WTC11 (cell line): ENCODE data around the gene RCC2. TPM values are rescaled to one million over a fixed set of nuclear protein-coding genes. Genes with fewer than 3 reads are reported as not detected.

Experiments
- ATAC-seq: fragments of 200-7000 bp; cut with Tn5 transposase; 2 replicates; pipeline ENCODE4 v1.10.0; 2021; ENCODE audit warnings: mild to moderate bottlenecking, moderate library complexity
- CTCF ChIA-PET: fragments of 300-600 bp; sonication (Branson Sonifier 250); formaldehyde crosslinking; loops from one replicate; lab custom pipeline; 2021; ENCODE audit warnings: antibody characterized with exemption; lab: Charles Lee
- POLR2A ChIA-PET: fragments of 350-600 bp; sonication (Branson Sonifier 250); formaldehyde crosslinking; loops from one replicate; lab custom pipeline; 2021; ENCODE audit warnings: antibody characterized with exemption; lab: Charles Lee
- DNase-seq: peaks from one replicate; pipeline ENCODE4 v3.0.0; 2021; ENCODE audit warnings: low spot score
- H3K27ac Mint-ChIP-seq: 2 replicates; pipeline ENCODE4 v1.8.0; 2021; ENCODE audit warnings: mixed read lengths
- H3K27me3 Mint-ChIP-seq: 2 replicates; pipeline ENCODE4 v1.8.0; 2021; ENCODE audit warnings: low read depth, mild to moderate bottlenecking, moderate library complexity, mixed read lengths
- H3K36me3 Mint-ChIP-seq: 2 replicates; pipeline ENCODE4 v1.8.0; 2021; ENCODE audit warnings: mixed read lengths
- H3K4me1 Mint-ChIP-seq: 2 replicates; pipeline ENCODE4 v1.8.0; 2022; ENCODE audit warnings: mixed read lengths
- H3K4me3 Mint-ChIP-seq: 2 replicates; pipeline ENCODE4 v1.8.0; 2021; ENCODE audit warnings: mild to moderate bottlenecking, moderate library complexity, mixed read lengths
- H3K9me3 Mint-ChIP-seq: 2 replicates; pipeline ENCODE4 v1.8.0; 2021; ENCODE audit warnings: mixed read lengths
- ATF1 ChIP-seq: sonication (generic); formaldehyde crosslinking; IDR thresholded peaks from 2 replicates; pipeline ENCODE4 v1.8.1; 2023; ENCODE audit warnings: mild to moderate bottlenecking, moderate library complexity, missing genetic modification reagents
- CREB1 ChIP-seq: sonication (generic); formaldehyde crosslinking; IDR thresholded peaks from 2 replicates; pipeline ENCODE4 v1.8.0; 2023; ENCODE audit warnings: mild to moderate bottlenecking, missing genetic modification reagents
- CREM ChIP-seq: sonication (generic); formaldehyde crosslinking; IDR thresholded peaks from 2 replicates; pipeline ENCODE4 v1.8.1; 2022; ENCODE audit warnings: mild to moderate bottlenecking, missing genetic modification reagents, moderate library complexity
- CTCF ChIP-seq: fragments of 200-600 bp; IDR thresholded peaks from 2 replicates; pipeline ENCODE4 v1.8.0; 2022; ENCODE audit warnings: antibody characterized with exemption
- ELF4 ChIP-seq: sonication (generic); formaldehyde crosslinking; IDR thresholded peaks from 2 replicates; pipeline ENCODE4 v1.8.1; 2022; ENCODE audit warnings: low read depth, mild to moderate bottlenecking, moderate library complexity, missing genetic modification reagents
- ESRRA ChIP-seq: sonication (generic); formaldehyde crosslinking; IDR thresholded peaks from 2 replicates; pipeline ENCODE4 v1.8.1; 2022; ENCODE audit warnings: mild to moderate bottlenecking, missing genetic modification reagents, borderline replicate concordance
- ETV6 ChIP-seq: sonication (generic); formaldehyde crosslinking; IDR thresholded peaks from 2 replicates; pipeline ENCODE4 v1.8.1; 2022; ENCODE audit warnings: mild to moderate bottlenecking, missing genetic modification reagents
- GABPB1 ChIP-seq: sonication (generic); formaldehyde crosslinking; IDR thresholded peaks from 2 replicates; pipeline ENCODE4 v1.8.1; 2023; ENCODE audit warnings: mild to moderate bottlenecking, missing genetic modification reagents
- GRHL2 ChIP-seq: fragments of 250-450 bp; sonication (Bioruptor Pico); IDR thresholded peaks from 2 replicates; pipeline ENCODE4 v1.8.0; 2022; ENCODE audit warnings: mild to moderate bottlenecking, moderate library complexity; ENCODE audit not compliant: insufficient replicate concordance, severe bottlenecking
- MAX ChIP-seq: sonication (generic); formaldehyde crosslinking; IDR thresholded peaks from 2 replicates; pipeline ENCODE4 v1.8.0; 2022; ENCODE audit warnings: mild to moderate bottlenecking, missing genetic modification reagents
- NR1H2 ChIP-seq: sonication (generic); formaldehyde crosslinking; IDR thresholded peaks from 2 replicates; pipeline ENCODE4 v1.9.0; 2021; ENCODE audit warnings: mild to moderate bottlenecking, moderate library complexity, missing genetic modification reagents
- NR2C2 ChIP-seq: sonication (generic); formaldehyde crosslinking; IDR thresholded peaks from 2 replicates; pipeline ENCODE4 v1.8.0; 2022; ENCODE audit warnings: mild to moderate bottlenecking, missing genetic modification reagents
- SMAD4 ChIP-seq: sonication (generic); formaldehyde crosslinking; IDR thresholded peaks from 2 replicates; pipeline ENCODE4 v1.8.0; 2022; ENCODE audit warnings: mild to moderate bottlenecking, missing genetic modification reagents
- TEAD1 ChIP-seq: sonication (generic); formaldehyde crosslinking; IDR thresholded peaks from 2 replicates; pipeline ENCODE4 v1.8.0; 2022; ENCODE audit warnings: mild to moderate bottlenecking, missing genetic modification reagents
- TEAD4 ChIP-seq: sonication (generic); formaldehyde crosslinking; IDR thresholded peaks from 2 replicates; pipeline ENCODE4 v1.8.0; 2022; ENCODE audit warnings: mild to moderate bottlenecking, missing genetic modification reagents
- TP53 ChIP-seq: sonication (generic); formaldehyde crosslinking; IDR thresholded peaks from 2 replicates; pipeline ENCODE4 v1.8.1; 2023; ENCODE audit warnings: mild to moderate bottlenecking, missing genetic modification reagents
- ZNF232 ChIP-seq: sonication (generic); formaldehyde crosslinking; IDR thresholded peaks from 2 replicates; pipeline ENCODE4 v1.8.0; 2022; ENCODE audit warnings: mild to moderate bottlenecking, missing genetic modification reagents
- ZSCAN18 ChIP-seq: fragments of 250-450 bp; sonication (Bioruptor Pico); IDR thresholded peaks from 2 replicates; pipeline ENCODE4 v2.1.2; 2022; ENCODE audit warnings: mild to moderate bottlenecking, moderate library complexity
- total RNA-seq: library from RNA; stranded (reverse); gene quantifications from 3 replicates; pipeline ENCODE4 v1.2.3, GENCODE V29; 2021
- TF ChIP-seq, protein P1 (sequence below): sonication (generic); formaldehyde crosslinking; IDR thresholded peaks from 2 replicates; pipeline ENCODE4 v1.8.0; 2022; ENCODE audit warnings: mild to moderate bottlenecking, missing genetic modification reagents
- TF ChIP-seq, protein P2 (sequence below): fragments of 250-450 bp; sonication (Bioruptor Pico); IDR thresholded peaks from 2 replicates; pipeline ENCODE4 v1.9.0; 2021; ENCODE audit warnings: mild to moderate bottlenecking
- TF ChIP-seq, protein P3 (sequence below): sonication (generic); formaldehyde crosslinking; IDR thresholded peaks from 2 replicates; pipeline ENCODE4 v1.8.0; 2023; ENCODE audit warnings: mild to moderate bottlenecking, missing genetic modification reagents
- TF ChIP-seq, protein P4 (sequence below): sonication (generic); formaldehyde crosslinking; IDR thresholded peaks from 2 replicates; pipeline ENCODE4 v1.8.1; 2023; ENCODE audit warnings: mild to moderate bottlenecking, missing genetic modification reagents, borderline replicate concordance
- TF ChIP-seq, protein P5 (sequence below): sonication (generic); formaldehyde crosslinking; IDR thresholded peaks from 2 replicates; pipeline ENCODE4 v1.8.1; 2022; ENCODE audit warnings: mild to moderate bottlenecking, moderate library complexity, missing genetic modification reagents

Gene RCC2
- total RNA-seq, 1 experiment from 2014 or later = 377 TPM

GRCh38 chr1:17434601-17435000, 4.9 kb downstream of the RCC2 start (continued):
- TF ChIP-seq ELF4 (CRISPR knock-in tag) = no peak
- TF ChIP-seq, protein P1, sequence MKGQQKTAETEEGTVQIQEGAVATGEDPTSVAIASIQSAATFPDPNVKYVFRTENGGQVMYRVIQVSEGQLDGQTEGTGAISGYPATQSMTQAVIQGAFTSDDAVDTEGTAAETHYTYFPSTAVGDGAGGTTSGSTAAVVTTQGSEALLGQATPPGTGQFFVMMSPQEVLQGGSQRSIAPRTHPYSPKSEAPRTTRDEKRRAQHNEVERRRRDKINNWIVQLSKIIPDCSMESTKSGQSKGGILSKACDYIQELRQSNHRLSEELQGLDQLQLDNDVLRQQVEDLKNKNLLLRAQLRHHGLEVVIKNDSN (CRISPR knock-in tag) = no peak
- TF ChIP-seq CTCF = no peak
- TF ChIP-seq TP53 (CRISPR knock-in tag) = no peak
- TF ChIP-seq ZNF232 (CRISPR knock-in tag) = no peak
- no peak for TF ChIP-seq SMAD4 (CRISPR knock-in tag)
- TF ChIP-seq GRHL2 (CRISPR knock-in tag) = no peak
- TF ChIP-seq NR2C2 (CRISPR knock-in tag) = no peak
- no peak for TF ChIP-seq NR1H2 (CRISPR knock-in tag)

GRCh38 chr1:17434016-17434415, 5.5 kb downstream of the RCC2 start:
- Mint-ChIP-seq H3K4me3 (peak overlapping the region; percentile 76), H3K9me3 (no peaks in the 10 kb centered on the region), H3K27me3 (no peaks in the 10 kb centered on the region), H3K27ac (peak overlapping the region; percentile 96)
- CTCF ChIA-PET = interaction anchor here (0.6 to 1.2 kb wide), 2 partner anchors 35 to 149 kb away, joined by 3 to 7 read pairs; no protein-coding TSS in a partner anchor
- TF ChIP-seq, protein P1 (CRISPR knock-in tag) = no peak
- TF ChIP-seq, protein P2, sequence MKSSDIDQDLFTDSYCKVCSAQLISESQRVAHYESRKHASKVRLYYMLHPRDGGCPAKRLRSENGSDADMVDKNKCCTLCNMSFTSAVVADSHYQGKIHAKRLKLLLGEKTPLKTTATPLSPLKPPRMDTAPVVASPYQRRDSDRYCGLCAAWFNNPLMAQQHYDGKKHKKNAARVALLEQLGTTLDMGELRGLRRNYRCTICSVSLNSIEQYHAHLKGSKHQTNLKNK (CRISPR knock-in tag) = no peak
- TF ChIP-seq CREM = 0 out of 2 replicates have a peak, but pooled peaks have one; percentile 37
- no peak for TF ChIP-seq TEAD4 (CRISPR knock-in tag)
- TF ChIP-seq, protein P3, sequence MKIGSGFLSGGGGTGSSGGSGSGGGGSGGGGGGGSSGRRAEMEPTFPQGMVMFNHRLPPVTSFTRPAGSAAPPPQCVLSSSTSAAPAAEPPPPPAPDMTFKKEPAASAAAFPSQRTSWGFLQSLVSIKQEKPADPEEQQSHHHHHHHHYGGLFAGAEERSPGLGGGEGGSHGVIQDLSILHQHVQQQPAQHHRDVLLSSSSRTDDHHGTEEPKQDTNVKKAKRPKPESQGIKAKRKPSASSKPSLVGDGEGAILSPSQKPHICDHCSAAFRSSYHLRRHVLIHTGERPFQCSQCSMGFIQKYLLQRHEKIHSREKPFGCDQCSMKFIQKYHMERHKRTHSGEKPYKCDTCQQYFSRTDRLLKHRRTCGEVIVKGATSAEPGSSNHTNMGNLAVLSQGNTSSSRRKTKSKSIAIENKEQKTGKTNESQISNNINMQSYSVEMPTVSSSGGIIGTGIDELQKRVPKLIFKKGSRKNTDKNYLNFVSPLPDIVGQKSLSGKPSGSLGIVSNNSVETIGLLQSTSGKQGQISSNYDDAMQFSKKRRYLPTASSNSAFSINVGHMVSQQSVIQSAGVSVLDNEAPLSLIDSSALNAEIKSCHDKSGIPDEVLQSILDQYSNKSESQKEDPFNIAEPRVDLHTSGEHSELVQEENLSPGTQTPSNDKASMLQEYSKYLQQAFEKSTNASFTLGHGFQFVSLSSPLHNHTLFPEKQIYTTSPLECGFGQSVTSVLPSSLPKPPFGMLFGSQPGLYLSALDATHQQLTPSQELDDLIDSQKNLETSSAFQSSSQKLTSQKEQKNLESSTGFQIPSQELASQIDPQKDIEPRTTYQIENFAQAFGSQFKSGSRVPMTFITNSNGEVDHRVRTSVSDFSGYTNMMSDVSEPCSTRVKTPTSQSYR (CRISPR knock-in tag) = peak; percentile 86
- no peak for TF ChIP-seq SMAD4 (CRISPR knock-in tag)
- peak; percentile 59 for TF ChIP-seq ETV6 (CRISPR knock-in tag)
- TF ChIP-seq TEAD1 (CRISPR knock-in tag) = peak; percentile 84; the same call in 1 of the 2 replicates
- no peak; the same call in 1 of the 2 replicates for TF ChIP-seq MAX (CRISPR knock-in tag)
- no peak for TF ChIP-seq ESRRA (CRISPR knock-in tag)
- no peak for TF ChIP-seq ATF1 (CRISPR knock-in tag)
- TF ChIP-seq ZSCAN18 (CRISPR knock-in tag) = no peak
- TF ChIP-seq, protein P4, sequence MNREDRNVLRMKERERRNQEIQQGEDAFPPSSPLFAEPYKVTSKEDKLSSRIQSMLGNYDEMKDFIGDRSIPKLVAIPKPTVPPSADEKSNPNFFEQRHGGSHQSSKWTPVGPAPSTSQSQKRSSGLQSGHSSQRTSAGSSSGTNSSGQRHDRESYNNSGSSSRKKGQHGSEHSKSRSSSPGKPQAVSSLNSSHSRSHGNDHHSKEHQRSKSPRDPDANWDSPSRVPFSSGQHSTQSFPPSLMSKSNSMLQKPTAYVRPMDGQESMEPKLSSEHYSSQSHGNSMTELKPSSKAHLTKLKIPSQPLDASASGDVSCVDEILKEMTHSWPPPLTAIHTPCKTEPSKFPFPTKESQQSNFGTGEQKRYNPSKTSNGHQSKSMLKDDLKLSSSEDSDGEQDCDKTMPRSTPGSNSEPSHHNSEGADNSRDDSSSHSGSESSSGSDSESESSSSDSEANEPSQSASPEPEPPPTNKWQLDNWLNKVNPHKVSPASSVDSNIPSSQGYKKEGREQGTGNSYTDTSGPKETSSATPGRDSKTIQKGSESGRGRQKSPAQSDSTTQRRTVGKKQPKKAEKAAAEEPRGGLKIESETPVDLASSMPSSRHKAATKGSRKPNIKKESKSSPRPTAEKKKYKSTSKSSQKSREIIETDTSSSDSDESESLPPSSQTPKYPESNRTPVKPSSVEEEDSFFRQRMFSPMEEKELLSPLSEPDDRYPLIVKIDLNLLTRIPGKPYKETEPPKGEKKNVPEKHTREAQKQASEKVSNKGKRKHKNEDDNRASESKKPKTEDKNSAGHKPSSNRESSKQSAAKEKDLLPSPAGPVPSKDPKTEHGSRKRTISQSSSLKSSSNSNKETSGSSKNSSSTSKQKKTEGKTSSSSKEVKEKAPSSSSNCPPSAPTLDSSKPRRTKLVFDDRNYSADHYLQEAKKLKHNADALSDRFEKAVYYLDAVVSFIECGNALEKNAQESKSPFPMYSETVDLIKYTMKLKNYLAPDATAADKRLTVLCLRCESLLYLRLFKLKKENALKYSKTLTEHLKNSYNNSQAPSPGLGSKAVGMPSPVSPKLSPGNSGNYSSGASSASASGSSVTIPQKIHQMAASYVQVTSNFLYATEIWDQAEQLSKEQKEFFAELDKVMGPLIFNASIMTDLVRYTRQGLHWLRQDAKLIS (CRISPR knock-in tag) = 0 out of 2 replicates have a peak, but pooled peaks have one; percentile 69
- no peak for TF ChIP-seq GABPB1 (CRISPR knock-in tag)
- TF ChIP-seq, protein P5, sequence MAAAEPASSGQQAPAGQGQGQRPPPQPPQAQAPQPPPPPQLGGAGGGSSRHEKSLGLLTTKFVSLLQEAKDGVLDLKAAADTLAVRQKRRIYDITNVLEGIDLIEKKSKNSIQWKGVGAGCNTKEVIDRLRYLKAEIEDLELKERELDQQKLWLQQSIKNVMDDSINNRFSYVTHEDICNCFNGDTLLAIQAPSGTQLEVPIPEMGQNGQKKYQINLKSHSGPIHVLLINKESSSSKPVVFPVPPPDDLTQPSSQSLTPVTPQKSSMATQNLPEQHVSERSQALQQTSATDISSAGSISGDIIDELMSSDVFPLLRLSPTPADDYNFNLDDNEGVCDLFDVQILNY (CRISPR knock-in tag) = no peak
- TF ChIP-seq CREB1 = peak; percentile 33; the same call in 1 of the 2 replicates
- TF ChIP-seq NR2C2 (CRISPR knock-in tag) = no peak
- TF ChIP-seq, all 79 proteins: peak for 6
- H3K36me3 Mint-ChIP-seq = peaks cover 65% of the 10 kb centered on the region
- POLR2A ChIA-PET = interaction anchor here (1.2 kb wide), 1 partner anchor 36 kb away, joined by 4 read pairs; no protein-coding TSS in a partner anchor
- peak; percentile 65 for ATAC-seq
- H3K4me1 Mint-ChIP-seq = peaks cover 70% of the 10 kb centered on the region
- peak; percentile 59 for DNase-seq
